Activated naive CD4-positive, alpha-beta T cell treated with Interleukin-2 at 50 U/mL for 16 hours (primary cell): ENCODE results near the gene HEATR5B.
"Not testable (repeated sequence)": the region's sequence is repeated elsewhere in the genome, so short reads cannot be mapped to it uniquely, and the experiment has no call there.

Experiments used
- DNase-seq: peaks from one replicate; pipeline ENCODE4 v3.0.0-alpha.2; 2020

Gene HEATR5B

GRCh38 chr2:36976065-36976464 is 108.1 kb downstream of the HEATR5B start:
- DNase-seq, result no peak

GRCh38 chr2:36975306-36975705 is 108.9 kb downstream of the HEATR5B start:
- no peak for DNase-seq

DNA sequence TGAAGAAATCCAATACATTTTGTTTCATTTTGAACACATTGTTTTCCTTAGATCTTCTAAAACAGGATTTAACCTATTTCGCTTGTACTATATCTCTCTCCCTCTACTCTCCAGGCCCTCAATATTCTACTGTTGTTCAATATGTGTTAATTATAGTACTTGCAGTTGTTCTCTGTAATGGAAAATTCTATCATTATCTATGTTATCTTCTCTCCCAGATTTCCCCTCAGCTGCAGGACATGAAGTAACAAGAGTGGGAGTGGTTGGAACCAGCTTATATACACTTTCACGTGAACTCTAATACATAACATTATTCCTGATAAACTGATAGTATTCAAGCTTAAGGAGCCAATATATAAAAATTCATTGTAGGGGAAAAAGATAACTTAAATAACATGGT is 110.9 kb downstream of the HEATR5B start:
- no peak for DNase-seq

DNA sequence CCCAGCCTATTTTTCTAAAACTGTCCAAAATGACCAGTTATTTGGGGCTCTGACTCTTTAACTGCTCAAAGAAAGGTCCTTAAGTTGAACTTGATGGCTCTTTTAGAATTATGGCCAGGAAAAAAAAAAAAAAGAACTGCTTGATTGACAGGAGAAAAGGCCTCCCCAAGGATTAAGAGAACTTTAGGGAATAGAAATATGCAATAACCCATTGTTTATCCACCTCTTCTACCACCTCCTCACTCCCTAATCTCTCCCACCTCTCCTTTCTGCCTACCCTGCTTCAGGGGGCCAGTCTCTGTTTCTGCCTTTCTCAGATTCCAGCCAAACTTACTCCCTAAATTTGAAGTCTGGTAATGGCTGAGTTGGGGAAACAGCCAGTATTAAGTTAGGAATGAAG is 112.2 kb downstream of the HEATR5B start:
- DNase-seq, result no peak

- no peak for DNase-seq
These were observed 116.8 kb downstream of the HEATR5B start for GRCh38 chr2:36967236-36967876.

DNA sequence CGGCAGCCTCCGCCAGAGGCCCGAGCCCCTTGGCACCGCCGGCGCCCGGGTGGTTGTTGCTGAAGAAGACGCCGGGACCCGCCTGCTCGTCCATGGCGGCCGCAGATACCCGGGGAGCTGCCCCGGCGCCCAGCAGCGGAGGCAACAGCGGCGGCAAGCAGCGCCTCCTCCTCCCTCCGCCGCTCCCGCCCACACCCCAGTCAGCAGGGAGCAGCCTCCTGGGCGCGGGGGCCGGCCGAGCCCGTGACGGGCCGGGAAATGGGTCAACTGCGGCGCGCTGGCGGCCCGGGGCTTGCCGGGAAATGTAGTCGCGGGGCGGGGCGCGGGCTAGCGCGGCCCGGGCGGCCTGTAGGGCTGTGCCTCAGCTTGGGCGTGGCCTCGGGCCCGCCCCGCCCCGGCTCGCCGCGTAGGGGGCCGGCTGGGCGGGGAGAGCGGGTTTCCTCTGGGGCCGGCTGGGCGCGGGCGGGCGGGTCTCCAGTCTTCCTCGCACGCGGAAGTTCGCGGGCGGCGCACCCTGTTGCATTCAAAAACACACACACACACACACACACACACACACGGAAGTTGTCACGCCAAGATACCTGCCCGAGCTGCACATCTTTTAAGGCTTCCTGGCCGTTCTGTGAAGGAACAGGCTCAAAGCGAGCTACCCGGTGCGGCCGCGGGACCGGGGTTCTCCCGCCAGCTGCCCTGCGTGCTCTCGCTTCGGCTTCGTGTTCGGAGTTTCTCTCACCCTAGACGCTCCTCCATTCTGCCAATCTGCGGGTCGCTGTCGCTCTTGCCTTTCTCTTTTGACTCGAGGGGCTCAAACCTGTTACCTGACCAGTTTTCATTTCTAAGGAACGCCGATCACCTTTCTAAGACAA is 117.6 kb downstream of the HEATR5B start, which contains the start of gene STRN:
Gene STRN (minus strand): TSS at position 167 of the 866 bp plus-strand sequence. CDS start 73 bp downstream, at position 94.
- peak; percentile 98 for DNase-seq

- peak; percentile 50 for DNase-seq
These were observed 118.3 kb downstream of the HEATR5B start for GRCh38 chr2:36965751-36966369.

DNA sequence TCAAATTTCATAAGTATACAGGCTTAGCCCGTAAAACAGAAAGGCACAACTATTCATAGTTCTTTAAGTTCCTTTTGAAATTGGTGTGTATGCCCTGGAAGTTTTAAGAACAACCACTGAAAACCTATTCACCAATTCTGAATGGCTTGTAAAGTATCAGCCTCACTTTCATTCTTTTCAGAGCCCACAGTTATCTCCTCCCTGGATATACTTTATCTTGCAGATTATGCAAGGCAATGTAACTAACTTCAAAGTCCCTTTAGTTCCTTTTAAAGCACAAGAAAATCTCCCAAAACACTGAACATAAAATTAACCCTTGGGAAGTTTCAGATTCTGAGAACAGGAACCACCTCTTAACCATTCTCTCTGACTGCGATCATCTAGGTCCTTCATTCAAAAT is 119.0 kb downstream of the HEATR5B start:
- no peak for DNase-seq

GRCh38 chr2:36964496-36965058 is 119.6 kb downstream of the HEATR5B start:
- no peak for DNase-seq

GRCh38 chr2:36963734-36964133 is 120.4 kb downstream of the HEATR5B start:
- DNase-seq, result no peak

DNA sequence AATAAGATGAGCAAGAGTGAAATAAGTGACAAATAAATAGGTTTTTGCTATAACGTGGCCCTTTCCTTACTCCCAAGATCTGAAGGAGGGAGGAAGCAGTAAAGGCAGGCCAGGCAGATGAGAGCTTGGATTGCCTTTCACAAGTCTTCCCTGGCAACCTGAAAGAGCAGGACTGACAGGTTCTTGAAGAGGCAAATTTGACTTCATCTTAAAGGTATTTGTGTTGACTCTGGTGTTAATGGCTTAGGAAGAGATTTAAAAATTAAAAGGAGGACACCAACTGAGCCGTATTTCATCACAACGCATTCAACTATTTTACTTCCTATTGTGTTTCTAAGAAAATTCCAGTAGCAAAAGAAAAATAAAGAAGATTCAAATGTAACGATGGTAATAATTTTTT is 121.1 kb downstream of the HEATR5B start:
- DNase-seq, result no peak

DNA sequence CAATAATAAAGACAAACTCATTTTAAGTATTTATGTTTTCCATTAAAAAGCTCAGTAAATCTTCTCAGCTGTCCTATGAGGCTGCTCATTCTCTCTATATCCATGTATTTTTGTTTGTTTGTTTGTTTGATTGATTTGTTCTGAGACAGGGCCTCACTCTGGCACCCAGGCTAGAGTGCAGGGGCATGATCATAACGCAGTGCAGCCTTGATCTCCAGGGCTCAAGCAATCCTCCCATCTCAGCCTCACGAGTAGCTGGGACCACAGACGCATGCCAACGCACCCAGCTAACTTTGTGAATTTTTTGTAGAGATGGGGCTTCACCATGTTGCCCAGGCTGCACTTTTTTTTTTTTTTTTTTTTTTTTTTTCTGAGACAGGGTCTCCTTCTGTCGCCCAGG is 123.4 kb downstream of the HEATR5B start:
- no peak for DNase-seq

- no peak for DNase-seq
These were observed 124.0 kb downstream of the HEATR5B start for GRCh38 chr2:36960005-36960675.

DNA sequence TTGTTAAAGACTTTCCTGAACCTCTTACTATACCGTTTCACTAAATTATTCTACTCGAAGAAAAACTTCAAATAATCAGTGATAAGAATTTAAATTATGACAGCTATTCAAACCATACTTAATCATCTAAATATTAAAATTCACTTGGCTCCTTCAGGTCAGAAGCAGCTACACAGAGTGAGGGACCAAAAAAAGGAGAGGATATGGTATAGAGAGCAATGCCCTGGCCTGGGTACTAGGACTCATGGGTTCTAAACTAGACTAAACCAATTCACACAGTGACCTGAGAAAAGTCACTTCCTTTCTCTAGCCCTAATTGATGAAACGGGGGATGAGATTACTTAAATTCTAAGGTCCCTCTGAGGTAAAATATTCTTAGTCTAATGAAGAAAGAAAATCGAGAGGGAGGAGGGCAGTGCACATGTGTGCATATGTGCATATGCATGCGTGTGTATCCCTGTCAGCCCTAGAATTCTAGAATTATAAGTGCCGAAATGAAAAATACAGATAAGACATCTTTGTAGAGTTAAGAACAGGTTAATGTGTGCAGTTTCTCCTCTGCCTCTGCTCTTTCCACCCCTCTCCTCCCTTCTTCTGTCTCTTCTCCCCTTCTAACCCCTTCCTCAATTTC is 129.1 kb downstream of the HEATR5B start:
- no peak for DNase-seq

DNA sequence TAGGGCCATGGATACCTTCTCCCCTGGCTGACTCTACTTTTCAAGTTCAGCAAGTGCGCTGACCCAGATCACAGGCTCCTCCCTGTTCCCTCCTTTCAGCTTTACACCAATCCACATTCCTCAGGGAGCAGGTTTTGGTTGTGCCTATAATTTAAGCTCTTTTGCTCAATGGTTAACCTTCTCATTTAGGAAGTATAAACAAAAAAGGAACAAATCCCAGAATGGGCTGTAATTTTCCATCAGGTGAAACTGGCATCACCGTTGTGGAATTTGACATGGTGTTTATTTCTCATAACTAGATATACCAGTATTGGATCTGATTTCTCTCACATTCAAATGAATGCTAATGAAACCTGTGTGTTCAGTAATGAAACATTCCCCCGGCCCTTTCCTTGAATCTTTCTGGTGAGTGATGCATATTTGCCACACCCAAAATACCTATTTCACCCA is 131.4 kb downstream of the HEATR5B start:
- DNase-seq, result no peak

GRCh38 chr2:36951574-36951973 is 132.6 kb downstream of the HEATR5B start:
- no peak for DNase-seq

- DNase-seq, result no peak
These were observed 133.1 kb downstream of the HEATR5B start for GRCh38 chr2:36951027-36951518.

GRCh38 chr2:36949845-36950244 is 134.3 kb downstream of the HEATR5B start:
- DNase-seq, result no peak

- not testable (repeated sequence) for DNase-seq
These were observed 138.9 kb downstream of the HEATR5B start for GRCh38 chr2:36945240-36945639.

DNA sequence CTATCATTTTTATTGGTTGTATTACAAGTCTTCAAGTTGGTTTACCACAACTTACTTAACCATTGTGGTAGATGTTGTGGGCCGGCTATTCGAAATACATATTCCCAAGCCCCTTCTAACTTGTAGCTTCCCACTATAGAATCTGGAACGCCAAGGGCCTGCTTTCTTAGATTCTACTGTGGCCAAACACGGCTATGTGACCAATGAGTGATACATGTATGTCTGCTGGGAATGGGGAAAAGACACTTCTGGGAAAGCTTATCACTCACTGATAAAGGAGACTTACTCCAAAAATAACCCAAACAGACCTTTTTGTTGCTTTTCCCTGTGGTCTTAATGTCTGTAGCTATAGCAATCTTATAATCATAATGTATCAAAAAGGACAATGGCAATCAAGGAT is 142.3 kb downstream of the HEATR5B start:
- no peak for DNase-seq

GRCh38 chr2:36936526-36936925 is 147.6 kb downstream of the HEATR5B start:
- DNase-seq, result not testable (repeated sequence)

DNA sequence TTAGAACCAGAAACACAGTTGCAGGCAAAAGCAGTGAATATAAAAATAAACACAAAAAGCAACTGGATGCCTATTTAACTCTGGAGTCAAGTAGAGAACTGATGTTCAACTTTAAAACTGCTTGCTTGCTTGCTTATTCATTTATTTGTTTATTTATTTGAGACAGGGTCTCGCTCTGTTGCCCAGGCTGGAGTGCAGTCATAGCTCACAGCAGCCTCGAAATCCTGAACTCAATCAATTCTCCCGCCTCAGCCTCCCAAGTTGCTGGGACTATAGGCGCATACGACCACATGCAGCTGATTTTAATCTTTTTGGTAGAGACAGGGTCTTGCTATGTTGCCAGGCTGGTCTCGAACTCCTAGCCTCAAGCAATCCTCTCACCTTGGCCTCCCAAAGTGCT is 152.5 kb downstream of the HEATR5B start:
- DNase-seq, result not testable (repeated sequence)
